HPDE6-E6E7 (cell line): ENCODE results near the gene HSP90AB1.

Source experiments
- DNase-seq: peaks from one replicate; pipeline ENCODE4 v3.0.0; 2011; ENCODE audit warnings: missing footprints; ENCODE audit errors: extremely low spot score

Gene HSP90AB1

DNA sequence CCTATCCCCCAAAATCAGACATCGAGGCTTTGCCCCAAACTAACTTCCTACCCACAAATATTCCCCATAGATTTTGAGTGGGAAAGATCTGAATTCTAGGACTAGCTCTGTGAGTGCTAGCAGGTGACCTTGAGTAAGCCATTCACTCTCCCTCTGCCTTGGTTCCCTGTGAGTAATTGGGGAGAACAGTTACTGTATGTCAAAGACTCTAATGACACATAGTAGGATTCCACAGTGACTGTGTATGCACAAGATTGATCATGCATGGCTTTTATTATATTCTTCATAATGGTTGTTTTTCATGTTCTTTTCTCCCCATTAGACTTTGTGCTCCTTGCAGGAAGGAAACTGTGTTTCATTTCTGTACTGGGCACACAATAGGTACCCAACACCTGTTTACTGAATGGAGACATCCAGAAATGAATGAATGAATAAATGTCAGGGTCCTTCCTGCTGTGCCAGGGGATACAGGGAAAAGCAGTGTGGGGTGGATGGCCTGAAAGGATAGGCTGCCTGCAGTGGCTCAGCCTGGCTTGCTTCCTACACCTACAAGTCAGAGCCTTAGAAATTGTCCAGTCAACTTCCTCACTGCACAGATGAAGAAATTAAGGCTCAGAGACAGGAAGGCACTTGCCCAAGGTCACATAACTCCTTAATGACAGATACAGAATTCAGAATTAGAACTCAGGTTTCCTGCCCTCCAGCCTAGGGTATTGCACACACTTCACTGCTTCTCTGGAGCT, 22.4 kb downstream of the HSP90AB1 start:
- DNase-seq, result no peak

DNA sequence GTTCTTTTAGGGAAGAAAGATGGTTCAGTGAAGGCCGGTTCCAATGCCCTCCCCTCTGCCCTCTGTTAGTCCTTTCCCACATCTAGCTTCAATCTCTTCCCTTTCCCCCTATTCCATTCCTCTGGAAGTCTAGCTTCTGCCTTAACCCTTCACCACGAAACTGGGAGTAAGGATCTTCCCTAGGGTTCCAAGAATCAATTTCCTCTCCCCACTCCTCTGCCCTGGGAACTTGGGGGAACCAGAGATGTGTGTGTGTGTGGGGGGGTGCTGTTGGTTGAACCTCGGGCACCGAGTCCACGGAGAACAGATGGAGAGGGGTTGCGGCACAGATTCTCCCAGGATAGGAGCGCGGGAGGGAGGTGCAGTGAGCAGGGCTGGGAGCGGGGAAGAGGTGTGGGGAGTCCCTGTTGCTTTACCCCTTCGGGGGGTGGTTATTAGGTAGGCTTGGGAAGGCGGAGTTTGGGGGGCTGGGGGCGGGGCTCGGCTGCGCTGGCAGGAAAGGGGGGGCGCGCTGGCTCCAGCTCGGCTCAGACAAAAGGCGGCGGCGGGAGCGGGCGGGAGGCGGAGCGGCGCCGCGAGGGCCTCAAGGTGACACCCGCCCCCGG, 23.1 kb downstream of the HSP90AB1 start, which contains the start of gene TMEM151B:
Gene TMEM151B (plus strand): TSS at position 530 of the 605 bp plus-strand sequence. CDS start 293 bp downstream, outside the sequence.
- DNase-seq, result no peak

DNA sequence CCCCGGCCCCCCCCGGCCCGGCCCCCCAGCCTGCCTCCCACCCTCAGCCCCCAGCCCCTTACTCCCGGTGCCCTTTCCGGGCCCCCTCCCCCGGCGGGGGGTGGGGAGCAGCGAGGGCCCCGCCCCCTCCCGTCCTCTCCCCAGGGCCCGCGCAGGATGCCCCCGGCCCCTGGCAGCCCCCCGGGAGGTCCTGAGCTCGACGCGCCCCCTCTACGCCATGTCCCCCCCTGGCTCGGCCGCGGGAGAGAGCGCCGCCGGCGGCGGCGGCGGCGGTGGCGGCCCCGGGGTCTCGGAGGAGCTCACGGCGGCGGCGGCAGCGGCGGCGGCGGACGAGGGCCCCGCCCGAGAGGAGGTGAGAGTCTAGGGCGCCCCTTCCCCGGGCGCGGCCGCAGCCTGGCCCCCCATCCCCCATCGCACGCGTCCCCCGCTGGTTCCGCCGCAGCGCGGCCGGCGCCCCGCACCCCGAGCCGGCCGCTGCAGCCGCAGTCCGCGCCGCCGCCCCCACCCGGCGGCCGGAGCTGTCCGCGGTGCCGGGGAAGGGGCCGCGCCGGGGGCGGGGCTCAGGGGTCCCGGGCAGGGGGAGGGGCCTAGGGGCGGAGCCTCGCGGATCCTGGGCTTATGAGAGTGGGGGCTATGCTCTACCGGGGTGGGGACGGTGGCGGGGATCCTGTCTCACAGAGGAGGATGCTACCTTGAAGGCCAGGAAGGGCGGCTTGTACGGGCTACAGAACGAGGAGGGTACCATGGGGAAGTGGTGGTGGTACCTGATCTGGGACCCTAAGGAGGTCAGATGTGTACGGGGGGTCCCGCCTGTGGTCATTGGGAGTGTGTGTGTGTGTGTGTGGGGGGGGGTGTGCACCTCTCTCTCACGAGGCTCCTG, 23.9 kb downstream of the HSP90AB1 start:
- no peak for DNase-seq

DNA sequence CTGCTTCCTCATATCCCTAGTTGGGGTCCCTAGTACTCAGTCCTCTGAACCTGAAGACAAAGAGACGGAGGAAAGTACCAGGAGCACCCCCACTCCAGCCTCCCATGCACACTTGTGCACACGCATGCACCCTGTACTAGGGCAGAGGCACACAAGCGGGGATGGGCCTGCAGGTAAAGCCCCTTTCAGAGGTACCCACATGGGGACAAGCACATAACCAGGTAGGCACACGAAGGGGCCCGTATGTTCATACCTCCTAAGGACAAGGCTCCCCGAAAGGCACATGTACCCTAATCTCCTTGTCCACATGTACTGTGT, 24.5 kb downstream of the HSP90AB1 start:
- no peak for DNase-seq

DNA sequence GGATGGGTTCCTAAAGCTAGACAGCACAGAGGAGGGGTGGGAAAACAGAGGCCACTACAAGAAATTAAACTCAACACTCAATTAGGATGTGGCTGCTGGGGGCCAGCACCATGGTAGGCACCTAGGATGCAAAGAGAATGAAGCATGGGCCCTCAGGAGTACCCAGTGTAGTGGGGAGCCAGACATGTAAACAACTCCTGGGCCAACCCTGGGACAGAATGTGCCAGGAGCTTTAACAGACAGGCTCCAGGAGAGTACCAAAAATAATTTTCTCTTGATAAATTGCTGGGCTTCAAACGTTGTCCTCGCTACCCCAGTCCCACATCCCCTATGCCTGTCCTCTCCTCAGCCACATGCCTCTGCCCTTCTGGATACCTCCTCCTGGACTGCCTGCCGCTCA, 25.0 kb downstream of the HSP90AB1 start:
- no peak for DNase-seq

DNA sequence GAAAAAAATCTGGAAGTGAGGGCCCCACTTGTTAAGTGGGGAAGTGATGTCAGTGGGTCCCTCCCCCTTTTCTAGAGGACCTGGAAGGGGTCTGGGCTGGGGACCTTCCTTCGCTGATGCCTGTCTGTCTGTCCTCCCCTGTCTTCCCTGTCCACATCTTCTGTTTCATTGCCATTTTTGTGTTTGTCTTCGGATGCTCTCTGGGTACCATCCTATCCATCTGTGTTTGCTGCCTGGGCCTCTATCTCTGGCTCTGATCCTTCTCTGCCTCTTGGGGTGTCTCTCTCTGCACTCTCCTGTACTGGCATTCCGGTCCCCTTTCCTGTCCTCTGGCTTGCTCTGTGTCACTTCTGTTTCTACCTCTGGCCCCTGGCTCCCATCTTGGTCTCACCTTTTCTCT, 25.6 kb downstream of the HSP90AB1 start:
- DNase-seq, result no peak

DNA sequence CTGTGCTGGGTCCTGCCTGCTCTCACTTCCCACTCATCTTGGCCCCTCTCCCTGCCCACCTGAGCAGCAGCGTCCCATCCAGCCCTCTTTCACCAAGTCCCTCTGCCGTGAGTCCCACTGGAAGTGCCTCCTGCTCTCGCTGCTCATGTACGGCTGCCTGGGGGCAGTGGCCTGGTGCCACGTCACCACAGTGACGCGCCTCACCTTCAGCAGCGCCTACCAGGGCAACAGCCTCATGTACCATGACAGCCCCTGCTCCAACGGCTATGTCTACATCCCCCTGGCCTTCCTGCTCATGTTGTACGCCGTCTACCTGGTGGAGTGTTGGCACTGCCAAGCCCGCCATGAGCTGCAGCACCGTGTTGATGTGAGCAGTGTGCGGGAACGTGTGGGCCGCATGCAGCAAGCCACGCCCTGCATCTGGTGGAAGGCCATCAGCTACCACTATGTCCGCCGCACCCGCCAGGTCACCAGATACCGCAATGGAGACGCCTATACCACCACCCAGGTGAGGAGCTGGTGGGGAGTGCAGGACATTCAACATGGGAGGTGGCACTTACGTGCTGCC, 26.2 kb downstream of the HSP90AB1 start:
- DNase-seq, result no peak

DNA sequence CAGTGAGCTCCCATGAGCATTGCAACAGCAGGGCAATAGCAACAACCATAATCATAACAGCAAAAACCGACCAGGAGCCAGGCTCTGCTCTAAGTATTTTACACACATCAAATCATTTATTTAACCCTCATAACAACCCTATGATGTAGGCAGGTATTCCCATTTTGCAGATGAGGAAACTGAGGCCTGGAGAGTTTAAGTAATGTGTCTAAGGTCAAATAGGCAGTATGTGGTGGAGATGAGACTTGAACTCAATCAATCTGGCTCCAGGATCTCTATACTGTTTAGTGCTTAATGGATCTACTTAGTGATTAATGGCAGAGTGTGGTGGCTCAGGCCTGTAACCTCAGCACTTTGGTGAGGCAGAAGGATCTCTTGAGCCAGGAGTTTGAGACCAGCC, 26.7 kb downstream of the HSP90AB1 start:
- no peak for DNase-seq

DNA sequence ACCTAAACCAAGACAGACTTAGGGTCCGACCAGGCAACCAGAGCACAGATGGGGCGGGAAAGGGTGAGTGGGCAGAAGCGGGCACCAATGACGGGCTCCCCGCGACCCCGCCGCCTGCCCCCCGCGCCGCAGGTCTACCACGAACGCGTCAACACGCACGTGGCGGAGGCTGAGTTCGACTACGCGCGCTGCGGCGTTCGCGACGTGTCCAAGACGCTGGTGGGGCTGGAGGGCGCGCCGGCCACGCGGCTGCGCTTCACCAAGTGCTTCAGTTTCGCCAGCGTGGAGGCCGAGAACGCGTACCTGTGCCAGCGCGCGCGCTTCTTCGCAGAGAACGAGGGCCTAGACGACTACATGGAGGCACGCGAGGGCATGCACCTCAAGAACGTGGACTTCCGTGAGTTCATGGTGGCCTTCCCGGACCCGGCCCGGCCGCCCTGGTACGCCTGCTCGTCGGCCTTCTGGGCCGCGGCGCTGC, 28.4 kb downstream of the HSP90AB1 start:
- no peak for DNase-seq

DNA sequence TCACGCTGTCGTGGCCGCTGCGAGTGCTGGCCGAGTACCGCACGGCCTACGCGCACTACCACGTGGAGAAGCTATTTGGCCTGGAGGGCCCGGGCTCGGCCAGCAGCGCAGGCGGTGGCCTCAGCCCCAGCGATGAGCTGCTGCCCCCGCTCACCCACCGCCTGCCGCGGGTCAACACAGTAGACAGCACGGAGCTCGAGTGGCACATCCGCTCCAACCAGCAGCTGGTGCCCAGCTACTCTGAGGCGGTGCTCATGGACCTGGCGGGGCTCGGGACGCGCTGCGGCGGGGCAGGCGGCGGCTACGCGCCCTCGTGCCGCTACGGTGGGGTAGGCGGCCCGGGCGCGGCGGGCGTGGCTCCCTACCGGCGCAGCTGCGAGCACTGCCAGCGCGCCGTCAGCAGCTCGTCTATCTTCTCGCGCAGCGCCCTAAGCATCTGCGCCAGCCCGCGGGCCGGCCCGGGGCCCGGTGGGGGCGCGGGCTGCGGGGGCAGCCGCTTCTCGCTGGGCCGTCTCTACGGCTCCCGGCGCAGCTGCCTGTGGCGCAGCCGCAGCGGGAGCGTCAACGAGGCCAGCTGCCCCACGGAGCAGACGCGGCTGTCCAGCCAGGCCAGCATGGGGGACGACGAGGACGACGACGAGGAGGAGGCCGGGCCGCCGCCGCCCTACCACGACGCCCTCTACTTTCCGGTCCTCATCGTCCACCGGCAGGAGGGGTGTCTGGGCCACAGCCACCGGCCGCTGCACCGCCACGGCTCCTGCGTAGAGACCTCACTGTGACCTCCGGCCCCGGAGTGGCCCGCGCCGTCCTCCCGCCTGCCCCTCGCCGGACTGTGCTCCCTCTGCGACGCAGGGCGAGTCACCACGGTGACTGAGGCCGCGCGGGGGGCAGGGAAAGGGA, 29.1 kb downstream of the HSP90AB1 start:
- DNase-seq, result no peak

DNA sequence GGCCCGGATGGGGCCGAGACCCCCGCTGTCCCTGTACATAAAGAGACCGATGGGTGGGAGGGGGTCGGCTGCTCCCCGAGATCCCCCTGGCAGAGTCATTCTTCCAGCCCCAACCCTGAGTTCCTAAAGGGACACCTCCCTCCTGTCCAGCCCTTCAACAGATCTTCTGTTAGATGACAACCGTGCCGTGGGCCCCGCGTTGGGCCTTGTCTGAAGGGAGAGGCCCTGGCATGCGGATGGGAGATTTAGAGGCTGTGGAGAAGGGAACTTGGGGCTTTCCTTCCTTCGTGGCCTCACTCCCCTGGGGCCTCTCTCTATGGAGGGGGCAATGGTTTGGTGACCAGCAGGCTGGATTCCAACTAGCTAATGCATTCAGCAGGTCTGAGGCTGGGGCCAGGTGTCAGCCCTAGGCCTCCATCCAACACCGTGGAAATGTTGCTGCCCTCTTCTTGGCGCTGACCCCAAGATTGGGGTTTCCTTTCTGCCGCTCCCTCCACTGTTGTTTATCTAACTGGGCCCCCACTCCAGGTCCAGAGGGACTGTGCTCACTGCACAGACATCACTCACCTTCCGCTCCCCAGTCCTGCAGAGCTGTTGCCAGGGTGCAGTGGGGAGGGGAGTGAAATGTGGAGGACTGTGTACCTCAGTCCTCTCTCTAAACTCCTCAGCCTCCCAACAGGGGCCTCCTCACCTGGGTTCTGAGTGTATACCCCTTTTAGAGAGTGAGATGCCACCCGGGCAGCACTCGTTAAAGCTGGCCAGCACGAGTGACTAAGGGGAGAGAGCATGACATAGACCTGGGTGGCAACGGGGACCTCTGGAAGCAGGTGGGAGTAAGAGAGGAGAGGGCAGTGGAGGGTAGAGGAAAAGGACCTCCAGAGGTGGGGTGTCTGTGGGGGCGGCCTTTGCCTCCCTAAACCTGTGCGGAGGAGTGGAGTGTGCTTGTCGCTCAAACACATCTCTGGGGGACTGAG, 30.1 kb downstream of the HSP90AB1 start:
- DNase-seq, result no peak

DNA sequence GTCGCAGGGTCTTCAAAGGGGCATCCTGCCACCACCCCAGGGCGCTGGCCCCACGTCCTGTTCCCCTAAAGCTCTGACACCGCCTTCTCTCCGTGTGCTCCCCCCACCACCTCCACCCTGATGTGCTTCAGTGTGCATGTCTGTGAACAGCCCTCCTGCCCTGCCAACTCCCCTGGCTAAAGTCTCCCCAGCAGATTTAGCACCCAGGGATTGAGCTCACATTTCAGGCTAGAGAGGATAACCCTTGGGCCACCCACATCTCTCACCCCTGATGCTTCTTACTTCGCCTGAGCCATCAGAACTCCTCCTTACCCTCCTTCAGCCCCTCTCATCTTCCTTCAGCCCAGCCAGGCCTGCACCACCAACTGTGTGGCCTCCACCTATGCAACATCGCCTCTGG, 30.9 kb downstream of the HSP90AB1 start:
- no peak for DNase-seq

DNA sequence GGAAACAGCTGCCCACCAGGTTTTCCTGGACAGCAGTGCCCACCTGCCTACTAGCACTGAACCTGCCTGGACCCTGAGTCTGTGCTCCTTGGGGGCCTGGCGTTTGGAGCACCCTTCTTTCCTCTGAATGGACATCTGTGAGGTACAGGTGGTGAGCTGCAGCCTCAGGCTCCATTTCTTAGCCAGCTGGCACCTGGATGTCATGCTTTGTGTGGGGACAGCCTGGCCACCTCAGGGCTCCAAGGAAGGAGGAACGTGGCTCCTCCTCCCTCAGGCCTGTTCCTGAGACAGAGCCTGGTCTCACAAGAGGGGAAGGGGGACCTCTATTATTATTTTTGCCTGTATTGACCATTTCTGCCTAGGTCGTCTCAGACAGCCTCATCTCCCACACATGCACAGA, 31.4 kb downstream of the HSP90AB1 start:
- DNase-seq, result no peak

DNA sequence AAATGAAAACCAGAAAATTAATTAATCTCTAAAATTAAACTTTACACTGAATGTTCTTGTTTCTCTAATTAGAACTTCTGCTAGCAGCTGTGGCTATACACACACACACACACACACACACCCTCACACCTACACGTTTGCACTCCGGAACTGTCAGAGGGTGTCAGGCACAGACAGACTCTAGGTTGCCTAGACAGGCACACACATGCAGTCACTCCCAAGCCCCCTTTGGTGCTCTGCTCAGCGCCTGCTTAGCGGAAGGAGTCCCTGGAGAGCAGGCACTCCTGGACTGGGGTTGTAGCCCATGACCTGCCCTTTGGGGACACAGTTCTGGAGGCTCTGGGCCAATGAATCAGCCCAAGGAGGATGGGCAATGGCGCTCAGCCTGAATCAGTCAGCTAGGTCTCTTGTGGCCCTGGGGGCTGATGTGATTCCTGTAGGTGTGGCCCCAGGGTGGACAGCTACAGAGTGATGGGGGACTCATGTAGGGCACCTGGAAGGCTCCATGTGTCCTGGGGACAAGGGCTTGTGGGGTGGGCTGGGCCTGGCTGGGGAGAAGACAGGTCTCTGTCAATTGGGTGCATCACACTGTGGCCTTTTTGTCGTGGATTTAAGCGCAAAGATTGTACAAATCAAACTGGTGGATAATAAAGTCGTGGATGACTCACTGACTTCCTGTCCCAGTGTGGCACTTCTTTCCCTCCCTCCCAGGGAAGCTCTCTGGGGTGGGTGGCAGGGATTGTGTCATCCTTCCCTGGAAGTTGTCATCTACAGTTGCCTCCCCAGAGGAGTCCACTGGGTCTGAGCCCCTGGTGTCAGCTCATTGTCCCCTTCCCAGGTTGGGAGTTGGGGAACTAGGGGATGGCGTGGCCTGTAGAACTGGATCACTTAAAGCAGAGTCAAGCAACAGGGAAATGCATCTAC, 32.1 kb downstream of the HSP90AB1 start:
- DNase-seq, result no peak

DNA sequence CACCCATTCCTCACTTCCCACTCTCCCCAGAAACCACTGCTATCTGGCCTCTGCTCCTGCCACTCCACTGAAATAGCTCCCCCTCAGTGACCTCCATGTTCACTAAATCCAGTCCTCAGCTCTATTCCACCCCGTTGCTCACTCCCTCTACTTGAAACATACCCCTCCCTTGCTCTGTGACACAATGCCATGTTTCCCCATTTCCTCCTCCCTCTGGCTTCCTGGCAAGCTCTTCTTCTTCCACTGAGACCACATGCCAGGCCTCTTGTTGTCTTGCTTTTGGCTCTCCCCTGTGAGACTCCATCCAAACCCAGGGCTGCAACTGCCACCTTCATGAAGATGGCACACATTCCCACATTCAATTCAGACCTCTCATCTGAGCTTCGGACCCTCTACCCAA, 37.2 kb downstream of the HSP90AB1 start:
- no peak for DNase-seq

DNA sequence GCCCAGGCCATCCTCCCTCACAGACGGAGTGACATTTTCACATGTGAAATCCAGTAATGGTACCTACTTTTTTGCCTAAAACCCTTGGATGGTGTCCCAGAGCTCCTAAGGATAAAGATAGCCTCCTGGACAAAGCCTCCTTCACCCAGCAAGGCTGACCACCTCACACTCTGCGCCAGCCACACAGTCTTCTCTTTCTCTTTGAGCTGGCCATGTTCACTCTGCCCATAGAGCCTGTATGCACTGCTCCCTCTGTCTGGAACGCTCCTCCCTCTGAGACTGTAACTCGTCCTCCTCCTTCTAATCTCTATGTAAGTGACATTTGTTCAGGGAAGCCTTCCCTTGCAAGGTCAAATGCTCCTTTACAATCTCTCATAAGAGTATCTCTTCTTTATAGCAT, 38.0 kb downstream of the HSP90AB1 start:
- DNase-seq, result no peak

DNA sequence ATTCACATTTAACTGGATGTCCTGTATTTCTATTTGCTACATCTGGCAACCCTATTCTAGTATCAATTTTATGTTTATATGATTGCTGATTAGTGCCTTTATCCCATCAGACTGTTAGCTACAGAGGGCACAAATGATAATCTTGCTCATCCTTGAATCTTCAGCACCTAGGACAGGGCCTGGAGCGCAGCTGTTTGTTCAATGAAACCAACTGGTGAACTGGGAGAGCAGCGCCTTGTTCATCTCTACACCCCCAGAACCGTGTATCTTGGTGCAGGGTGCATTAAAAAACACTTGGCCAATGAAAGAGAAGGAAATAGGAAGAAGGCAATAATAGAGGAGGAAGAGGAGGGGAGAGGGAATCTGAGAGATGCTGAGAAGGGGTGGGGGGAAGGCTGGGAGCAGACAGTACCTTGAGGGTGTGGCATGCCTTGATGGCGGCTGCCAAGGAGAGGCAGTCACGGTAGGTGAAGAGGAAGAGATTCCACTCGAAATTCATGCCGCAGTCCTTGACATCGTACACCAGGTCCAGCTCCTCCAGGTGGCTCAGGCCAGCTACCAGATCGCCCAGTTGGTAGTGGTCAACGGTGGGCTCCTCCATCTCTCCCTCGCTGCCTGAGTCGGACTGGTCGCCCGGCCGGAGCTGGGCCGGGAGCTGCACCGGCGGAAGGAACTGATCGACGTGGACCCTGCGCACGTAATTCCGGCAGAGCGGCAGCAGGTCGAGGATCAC, 38.8 kb downstream of the HSP90AB1 start:
- DNase-seq, result no peak

DNA sequence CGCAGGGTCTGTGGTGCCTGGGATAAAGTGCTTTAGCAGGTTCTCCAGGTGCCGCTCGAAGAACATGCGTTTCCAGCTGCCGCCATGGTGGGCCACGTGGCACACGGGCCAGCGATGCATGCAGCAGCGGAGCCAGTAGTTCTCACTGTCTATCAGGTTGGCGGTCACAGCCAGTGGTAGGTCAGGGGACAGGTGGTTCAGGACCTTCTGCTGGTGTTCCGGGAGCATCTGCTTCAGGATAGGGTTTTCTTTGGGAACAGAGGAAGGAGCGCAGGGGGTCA, 39.3 kb downstream of the HSP90AB1 start:
- DNase-seq, result no peak
